Measurements from ENCODE around the gene SPAG16.
"Not testable (repeated sequence)": the region's sequence is repeated elsewhere in the genome, so short reads cannot be mapped to it uniquely, and the experiment has no call there.

Gene SPAG16

DNA sequence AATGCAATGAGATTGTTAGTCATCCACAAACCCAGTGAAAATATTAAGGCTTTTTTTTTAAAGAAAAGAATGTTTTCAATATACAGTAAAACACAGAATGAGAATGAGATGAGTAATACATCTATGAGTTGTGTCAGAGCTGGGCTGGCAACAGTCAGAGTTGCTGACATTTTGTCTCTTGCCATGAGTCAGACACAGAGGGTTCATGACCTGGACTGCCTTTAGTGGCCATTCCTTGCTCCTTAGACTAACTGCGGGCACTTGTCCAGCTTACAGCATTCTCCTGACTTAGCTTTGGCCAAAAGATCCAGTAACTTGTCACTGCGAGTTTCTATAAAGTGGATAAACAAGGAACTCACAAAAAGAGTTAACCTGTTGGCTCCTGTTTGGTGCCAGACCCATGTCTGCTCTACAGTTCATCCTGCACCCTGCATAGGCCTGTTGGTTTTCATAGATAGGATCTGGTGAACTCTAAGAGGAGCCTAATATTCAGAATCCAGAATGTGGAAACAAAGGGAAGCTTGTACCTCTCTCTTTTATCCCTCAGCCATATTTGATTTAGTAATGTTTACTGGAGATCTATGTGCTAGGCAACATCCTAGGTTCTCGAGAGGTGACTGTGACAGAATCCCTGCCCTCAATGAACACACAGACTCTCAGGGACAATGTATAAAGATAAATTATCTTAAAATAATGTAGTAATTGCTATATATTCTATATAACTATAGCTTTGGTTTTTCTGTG lies 735.1 kb downstream of the SPAG16 start:
- no peak for DNase-seq

DNA sequence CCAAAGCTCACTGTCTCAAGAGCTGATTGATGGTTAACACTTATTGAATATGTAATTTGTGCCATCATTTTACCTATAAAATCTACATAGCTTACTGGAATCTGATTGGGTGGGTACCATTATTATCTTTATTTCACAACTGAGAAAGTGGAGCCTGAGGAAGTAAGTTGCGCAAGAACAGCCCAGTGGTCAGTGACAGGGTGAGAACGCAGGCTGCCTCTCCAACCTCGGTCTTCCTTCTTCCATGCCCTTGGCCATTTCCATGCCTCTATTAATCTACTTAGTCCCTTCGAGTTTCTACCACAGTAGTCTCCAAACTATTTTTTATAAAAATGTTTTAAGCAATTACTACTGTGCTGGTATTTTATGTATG lies 735.7 kb downstream of the SPAG16 start:
- DNase-seq, result no peak

DNA sequence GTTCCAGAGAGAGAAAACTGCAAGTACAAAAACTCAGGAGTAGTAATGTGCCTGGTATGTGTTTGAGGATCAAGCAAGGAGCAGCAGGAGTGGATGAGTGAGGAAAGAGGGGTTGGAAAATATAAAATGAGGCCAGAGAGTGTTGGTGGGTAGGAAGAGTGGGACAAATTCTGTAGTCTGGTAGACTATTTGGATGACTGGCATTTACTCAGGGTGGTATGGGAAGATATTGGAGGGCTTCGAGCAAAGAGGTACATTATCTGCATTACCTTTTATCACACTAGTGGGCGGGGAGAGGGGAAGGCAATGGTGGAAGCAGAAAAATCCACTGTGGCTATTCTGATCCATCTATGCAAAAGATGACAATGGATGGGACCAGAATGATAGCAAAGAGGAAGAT lies 744.9 kb downstream of the SPAG16 start:
- DNase-seq, result no peak

DNA sequence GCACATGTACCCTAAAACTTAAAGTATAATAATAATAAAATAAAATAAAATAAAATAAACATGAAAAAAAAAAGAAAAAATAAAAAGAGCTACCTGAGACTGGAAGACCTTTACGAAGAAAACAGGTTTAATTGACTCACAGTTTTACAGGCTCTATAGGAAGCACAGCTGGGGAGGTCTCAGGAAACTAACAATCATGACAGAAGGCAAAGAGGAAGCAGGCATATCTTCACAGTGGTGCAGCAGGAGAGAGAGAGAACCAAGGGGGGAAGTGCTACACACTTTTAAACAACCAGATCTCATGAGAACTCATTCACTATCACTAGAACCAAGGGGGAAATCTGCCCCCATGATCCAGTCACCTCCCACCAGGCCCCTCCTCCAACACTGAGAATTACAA lies 747.3 kb downstream of the SPAG16 start:
- DNase-seq, result no peak

DNA sequence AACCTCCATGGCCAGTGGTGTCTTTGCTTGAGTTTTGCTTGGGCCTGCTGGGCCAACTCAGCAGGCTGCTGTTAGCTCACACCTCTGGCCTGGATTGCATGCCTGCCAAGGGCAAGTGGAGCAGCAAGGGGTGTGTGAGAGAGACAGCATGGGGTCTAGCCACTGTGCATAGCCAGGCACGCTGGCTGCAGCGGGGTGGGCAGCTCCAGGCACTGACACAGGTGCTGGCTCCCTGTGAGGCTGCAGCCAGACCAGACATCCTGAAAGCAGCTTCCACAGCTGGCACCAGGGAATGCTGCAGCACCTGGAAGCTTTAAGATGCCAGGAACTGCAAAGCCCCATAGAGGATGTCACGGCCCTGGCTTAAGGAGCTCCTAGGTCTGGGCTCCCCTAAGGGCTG lies 750.2 kb downstream of the SPAG16 start:
- DNase-seq, result no peak

DNA sequence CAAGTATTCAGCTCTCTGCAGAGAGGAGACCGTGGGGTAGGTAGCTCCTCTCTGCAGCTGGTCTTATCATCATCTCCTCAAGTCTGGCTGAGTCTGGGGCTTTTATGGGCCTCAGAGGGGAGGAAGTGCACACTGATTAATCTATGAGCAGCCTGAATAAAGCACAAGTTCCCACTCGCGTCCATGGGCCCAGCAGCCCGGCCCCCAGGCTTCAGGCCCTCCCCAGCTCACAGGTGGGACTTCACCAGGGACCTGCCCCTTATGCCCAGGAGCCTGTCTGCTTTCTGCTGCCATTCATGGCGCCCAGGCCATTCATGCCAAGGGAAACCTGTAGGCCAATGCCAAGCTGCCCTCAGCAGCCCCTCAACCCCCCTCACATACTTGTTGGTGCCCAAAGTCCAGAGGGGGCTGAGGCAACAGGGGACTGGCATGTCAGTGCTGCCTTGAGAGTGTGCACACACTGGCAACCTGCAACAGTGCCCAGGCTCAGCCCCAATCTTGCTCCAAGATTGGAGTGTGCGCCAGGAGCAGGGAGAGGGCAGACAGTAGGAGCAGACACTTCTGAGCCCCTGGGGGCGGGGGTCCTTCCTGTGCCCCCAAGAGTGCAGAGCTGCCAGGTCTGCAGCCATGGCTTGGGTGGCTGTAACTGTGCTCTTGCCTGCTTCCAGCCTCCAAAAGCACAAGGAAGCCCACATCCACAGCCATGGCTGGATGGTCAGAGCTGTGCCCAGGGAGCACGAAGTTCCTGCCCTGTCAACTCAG lies 751.0 kb downstream of the SPAG16 start:
- DNase-seq, result no peak

DNA sequence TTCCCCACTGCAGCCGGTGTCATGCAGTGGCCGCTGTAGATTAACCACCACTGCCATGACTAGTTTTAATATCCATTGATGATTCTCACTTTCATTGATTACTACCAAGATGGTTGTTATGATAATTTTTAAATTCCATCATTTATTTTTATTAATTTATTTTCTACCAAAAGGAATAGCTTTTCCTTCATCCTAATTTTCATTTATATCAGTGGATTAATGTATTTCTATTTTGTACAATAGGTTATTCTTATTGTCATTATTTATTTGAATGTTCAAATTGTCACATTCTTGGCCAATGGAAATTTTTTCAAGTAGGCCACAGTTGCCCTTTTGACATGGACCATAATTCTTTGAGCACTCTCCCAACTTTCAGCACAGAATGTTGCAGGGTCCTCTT lies 751.7 kb downstream of the SPAG16 start:
- DNase-seq, result no peak

DNA sequence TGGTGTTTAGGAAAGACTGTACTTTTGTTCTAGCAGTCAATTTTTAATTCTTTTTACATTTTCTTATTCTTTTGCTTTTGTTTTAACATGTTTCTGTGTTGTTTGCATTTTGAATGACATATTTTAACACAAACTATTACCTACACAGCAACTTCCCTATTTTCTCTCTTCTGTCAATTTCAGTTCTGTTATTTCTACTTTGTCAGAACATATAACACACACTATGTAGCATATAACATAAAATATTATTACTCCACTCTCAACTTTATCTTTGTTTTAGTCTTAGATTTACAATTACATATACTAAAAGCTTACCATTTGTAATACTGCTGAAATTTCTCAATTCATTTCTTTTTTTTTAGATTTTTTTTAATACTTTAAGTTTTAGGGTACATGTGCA lies 753.9 kb downstream of the SPAG16 start:
- DNase-seq, result no peak

DNA sequence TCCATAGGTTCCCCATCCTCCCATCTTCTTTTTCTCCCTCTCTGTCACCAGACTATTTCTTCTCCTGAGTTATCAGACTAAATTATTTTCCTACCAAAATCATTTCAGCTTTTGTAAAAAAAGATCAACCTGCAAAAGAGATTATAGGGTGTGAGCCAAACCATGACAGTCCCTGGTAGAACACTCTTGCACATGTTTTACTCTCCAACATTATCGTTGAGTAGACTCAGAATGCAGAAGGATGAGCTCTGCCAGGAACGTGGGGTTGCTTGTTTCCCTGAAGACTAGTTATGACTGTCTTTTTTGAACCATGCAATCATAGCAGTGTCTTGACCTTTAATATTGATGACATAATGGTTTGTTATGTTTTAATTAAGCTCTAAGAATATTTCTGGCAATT lies 766.5 kb downstream of the SPAG16 start:
- DNase-seq, result no peak

DNA sequence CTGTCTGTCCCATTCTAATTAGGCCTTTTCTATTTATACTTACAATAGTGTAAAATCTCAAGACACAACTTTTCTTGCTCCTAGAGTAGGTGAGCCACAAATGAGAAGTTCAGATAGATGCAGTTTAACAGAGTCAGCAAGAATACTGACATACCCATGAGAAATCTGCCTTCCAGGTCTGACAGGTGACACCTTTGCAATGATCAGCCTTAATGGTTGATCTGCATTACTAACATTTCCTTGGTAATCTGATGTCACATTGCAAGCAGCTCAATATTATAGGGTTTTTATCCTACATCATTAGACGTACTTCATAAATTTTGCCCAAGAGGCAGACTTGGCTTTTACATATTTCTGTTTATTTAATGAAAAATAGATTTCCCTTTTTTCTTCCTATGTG lies 767.3 kb downstream of the SPAG16 start:
- no peak for DNase-seq

DNA sequence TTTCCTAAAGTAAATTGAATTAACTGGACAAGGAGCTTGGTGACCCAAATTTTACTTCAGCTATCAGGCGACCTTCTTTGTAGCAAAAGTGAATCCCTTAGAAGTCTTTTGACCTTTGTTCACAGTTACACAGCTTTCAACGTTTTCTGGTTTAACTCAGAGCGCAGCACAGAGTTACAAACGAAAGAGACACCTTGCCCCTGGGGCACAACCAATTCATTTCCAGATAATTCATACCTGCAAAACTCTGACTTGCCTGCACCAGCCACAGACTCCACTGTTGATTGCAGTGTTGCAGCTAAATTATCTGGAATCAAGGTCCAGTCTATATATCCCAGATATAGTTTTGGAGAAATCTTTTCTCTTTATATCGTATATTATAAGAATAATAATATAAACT lies 768.0 kb downstream of the SPAG16 start:
- DNase-seq, result no peak

DNA sequence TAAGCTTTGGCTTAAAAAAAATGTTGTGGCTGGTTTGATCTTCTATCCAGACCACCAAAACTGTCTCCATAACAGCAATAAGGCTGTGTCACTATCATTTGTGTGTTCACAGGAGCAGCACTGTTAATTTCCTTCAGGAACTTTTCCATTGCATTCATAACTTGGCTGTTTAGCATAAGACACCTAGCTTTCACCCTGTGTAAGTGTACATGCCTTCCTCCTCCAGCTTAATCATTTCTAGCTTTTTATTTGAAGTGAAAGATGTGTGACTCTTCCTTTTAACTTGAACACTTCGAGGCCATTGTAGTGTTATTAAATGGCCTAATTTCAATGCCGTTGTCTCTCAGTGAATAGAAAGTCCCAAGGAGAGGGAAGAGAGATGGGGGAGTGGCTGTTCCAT lies 773.7 kb downstream of the SPAG16 start:
- DNase-seq, result no peak

DNA sequence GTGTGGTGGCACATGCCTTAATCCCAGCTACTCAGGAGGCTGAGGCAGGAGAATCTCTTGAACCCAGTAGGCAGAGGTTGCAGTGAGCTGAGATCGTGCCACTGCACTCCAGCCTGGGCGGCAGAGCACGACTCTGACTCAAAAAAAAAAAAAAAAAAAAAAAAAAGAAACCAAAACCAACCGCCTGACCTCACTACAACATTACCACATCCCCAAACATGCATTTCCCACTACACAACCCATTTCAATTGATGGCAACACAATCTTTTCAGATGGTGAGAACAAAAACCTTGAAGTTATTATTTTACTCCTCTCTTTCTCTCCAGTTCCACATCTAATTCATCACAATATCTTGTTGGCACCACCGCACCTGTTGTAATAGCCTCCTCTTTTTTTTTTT lies 778.0 kb downstream of the SPAG16 start:
- DNase-seq, result not testable (repeated sequence)

DNA sequence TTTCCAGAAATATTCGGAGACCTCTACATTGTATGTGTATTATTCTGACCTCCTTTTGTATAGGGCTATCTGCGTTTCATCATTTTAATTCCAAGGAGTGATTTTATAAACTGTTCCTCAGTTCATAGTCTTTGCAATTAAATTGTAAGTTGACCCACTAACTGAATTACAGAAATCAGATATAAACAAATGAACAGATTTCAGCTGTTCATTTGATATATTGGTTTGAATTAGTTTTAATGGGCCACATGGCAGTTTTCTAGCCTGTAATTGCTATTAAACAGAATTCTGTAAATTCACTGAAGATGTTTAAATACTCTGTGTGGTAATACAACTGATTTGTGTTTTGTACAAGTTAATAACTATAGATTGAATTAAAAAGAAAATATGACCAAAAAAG lies 780.2 kb downstream of the SPAG16 start:
- no peak for DNase-seq

DNA sequence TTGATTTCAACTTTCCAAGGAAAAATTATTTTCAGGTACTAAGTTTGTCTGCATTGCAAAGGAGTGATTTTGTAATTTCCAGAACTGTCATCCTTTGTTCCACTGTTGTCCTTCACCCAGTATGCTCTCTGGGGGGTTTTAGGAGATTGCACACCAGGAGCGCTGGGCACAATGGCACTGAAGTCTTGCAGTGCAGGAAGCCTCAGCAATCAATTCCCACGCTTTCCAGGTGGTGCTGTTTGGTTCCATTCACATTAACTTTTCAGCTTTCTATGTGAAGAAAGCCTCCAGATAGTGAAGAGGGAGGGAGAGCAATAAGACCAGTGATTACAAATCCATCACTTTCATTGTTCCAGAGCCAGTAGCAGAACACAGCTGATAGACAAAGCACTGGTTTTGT lies 782.6 kb downstream of the SPAG16 start:
- DNase-seq, result no peak

DNA sequence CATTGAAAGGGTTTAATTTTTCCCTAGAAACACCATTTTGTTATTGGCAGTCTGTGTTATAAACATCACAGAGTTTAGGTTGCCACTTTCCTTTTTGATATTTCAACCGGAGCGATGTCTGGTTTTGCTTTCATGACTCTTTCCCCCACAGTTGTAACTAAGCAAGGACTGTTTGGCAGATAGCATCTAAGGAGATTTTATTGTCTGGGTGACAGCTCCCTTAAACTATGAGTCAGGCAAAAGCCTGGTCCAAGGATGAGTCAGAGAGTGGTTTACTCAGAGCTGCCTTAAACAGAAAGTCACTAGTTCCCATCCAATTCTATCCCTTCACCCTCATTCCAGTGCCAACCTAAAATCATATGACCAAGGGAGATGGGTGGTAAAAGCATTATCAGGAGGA lies 785.0 kb downstream of the SPAG16 start:
- peak; percentile 31 for DNase-seq

DNA sequence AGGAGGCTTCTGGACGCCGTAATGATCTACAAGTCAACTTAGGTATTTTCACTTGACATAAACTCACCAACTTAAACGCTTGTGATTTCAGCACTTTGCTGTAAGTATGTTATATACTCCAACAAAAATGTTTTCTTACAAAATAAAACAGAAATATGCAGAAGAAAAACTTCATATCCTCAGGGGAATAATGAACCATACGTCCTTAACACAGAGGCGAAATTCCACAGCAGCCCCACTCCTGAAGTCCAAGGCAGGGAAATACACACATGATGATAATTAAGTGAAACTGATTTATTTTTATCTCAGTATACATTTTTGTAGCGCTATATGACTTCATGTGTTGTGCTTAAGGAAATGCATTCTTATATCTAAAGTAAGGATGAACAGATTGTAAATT lies 791.2 kb downstream of the SPAG16 start:
- no peak for DNase-seq

DNA sequence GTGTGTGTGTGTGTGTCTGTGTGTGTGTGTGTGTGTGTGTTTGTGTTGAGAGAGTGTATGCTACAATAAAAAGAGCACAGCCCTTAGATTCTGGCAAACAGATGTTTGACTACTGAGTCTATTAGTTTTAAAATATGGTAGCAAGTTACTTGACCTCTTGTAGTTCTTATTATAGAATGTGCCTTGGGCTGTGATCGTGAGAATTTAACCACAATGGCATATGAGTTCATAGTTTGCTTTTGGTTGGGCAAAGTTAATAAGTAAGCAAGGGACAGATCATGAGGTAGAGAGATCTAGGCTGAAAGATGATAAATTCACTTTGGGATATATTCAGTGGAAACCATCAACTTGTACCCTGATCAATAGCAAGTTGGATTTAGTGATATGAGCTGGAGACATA lies 792.3 kb downstream of the SPAG16 start:
- DNase-seq, result no peak

DNA sequence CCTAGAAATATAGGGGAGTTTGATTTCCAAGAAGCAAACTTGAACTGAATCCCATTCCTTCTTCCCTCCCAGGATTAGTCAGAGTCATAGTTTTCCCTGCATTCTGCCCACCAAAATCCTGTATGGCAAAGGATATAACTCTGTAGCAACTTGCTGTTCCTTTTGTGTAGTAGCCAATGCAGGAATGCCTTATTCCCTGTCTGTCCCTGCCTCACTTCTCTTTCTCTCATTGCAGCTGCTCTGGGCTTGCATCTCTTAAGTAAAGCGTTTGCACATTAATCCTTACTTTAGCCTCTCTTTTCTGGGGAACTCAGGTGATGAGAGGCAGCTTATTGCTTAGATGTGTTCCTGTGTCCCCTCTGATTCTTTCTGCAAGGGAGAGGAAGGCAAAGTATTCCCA lies 793.5 kb downstream of the SPAG16 start:
- DNase-seq, result no peak

DNA sequence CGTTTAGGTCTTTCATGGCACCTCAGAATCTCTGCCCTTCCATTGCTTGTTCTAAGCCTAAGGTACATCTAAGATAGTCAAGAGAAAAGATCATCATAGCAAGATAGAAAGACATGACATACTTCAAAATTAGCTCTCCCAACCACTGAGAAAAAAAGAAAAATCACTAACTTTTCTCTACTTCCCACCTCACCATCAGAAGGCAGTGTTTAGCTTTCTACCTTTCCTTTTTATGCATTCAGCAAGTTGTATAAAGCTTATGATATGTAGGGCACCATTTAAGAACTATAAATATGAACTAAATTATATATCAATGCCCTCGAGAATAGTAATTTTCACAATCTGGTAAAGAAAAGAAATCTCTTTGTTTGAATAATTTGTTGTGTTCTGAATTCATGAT lies 794.8 kb downstream of the SPAG16 start:
- no peak for DNase-seq

DNA sequence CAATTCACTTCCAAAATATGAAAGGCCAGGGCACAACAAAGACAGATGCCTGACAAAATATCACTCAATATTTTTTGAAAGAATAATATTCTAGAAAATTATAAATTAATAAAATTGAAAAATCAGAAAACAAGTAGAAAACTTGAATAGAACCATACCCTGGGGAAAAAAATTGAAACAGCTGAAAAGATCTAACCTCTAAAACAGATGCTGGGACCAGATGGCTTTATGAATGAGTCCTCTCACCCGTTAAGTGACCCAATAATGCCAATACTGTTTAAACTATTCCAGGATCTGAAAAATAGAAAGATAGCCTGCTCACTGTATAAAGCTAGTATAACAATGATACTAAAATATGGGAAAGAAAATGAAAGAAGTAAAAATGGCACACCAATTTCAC lies 804.3 kb downstream of the SPAG16 start:
- peak; percentile 89 for DNase-seq

DNA sequence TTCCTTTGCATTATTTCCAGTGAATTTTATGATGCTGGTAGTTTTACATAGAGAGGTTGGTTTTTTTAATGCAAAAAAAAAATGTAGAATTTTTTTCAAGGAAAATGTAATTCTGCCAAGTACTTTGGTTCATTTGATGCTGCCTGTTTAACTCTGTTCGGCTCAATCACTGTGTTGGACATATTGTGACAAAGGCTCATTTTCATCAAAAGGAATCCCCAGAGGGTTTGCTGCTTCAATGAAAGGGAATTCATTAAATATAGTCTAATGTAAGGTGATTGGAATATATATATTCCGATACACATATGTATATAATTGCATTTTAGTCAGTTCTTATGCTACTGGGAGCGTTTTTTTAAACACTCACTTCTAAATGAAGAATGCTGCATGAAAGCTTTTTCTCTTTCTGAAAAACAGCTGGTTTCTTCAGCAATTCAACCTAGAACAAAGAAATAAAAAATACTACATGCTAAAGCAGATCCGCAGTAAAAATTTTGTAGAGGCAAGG lies 812.0 kb downstream of the SPAG16 start:
- DNase-seq, result peak; percentile 58

DNA sequence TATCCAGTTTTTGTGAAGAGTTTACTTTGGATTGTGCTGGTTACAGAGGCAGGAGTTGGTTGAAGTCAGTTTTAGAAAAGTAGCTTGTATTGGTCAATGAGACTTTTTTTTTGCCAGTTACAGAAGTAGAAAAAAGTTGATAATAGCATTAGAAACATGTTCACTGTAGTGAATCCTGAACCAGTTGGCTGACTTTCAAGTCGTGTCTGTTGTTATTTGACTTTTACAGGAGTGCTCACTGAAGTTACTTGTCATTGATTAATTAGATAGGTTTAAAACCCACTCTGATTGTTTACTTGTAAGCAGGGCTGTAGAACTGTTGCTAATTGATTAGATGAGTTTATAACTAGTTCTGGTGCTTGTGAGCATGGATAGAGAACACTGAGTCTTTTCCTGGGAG lies 814.5 kb downstream of the SPAG16 start:
- DNase-seq, result no peak

DNA sequence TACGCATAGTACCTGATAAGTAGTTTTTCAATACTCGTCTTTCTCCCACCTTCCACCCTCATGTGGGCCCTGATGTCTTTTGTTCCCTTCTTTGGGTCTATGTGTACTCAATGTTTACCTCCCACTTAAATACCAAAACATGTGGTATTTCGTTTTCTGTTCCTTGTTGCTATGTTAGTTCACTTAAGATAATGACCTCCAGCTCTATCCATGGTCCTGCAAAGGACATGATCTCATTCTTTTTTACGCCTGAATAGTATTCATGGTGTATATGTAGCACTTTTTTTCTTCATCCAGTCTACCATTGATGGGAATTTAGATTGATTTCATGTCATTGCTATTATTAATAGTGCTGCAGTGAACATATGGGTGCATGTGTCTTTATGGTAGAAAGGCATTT lies 816.2 kb downstream of the SPAG16 start:
- no peak for DNase-seq

All from NCI-H2171 treated with DMSO at 0.1 percent for 48 hours (cell line).